ENCODE data around the gene GRK4. TPM values are rescaled to one million over a fixed set of nuclear protein-coding genes. Genes with fewer than 3 reads are reported as not detected.

GRK4 gene
- total and polyA plus RNA-seq, 2 of the 8 experiments (the other 6 are each of a cell fraction or from before 2014, with no cell fraction given), result 0.77 to 1.8 TPM

DNA sequence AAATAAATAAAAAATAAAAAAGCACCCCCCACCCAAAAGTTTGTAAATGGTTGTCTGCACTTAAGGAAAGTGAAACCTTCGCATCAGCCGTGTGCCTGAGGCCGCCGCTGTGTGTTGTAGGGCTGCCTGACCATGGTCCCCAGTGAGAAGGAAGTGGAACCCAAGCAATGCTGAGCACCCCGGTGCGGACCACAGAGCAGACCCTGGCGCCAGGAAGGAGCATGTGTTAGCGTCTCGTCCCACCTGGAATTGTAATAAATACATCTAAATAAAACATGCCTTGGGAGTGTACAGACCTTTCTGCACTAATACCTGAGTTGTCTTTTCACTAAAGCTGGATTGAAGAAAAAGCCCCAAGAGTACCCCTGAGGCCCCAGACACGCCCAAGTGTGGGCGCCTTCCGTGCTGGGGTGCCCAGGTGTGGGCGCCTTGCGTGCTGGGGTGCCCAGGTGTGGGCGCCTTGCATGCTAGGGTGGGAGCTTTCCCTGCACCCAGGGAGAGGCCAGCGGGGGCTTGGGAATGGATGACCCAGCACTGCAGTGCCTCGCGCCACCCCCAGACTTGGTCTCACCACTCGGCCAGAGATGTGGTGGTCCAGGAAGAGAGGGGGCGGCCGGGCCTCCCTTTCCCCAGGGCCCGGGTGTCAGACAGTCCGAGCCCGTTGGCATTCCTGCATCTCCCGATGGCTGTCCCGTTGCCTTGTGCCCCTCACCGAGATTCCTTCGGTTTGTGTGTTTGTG, 77.3 kb downstream of the GRK4 start (continued):
- TF ChIP-seq, protein P1, sequence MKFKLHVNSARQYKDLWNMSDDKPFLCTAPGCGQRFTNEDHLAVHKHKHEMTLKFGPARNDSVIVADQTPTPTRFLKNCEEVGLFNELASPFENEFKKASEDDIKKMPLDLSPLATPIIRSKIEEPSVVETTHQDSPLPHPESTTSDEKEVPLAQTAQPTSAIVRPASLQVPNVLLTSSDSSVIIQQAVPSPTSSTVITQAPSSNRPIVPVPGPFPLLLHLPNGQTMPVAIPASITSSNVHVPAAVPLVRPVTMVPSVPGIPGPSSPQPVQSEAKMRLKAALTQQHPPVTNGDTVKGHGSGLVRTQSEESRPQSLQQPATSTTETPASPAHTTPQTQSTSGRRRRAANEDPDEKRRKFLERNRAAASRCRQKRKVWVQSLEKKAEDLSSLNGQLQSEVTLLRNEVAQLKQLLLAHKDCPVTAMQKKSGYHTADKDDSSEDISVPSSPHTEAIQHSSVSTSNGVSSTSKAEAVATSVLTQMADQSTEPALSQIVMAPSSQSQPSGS (IDR thresholded peaks at IDR 0.05; ENCODE audit: low read length), result no peak
- TF ChIP-seq SP1 (IDR thresholded peaks at IDR 0.05; ENCODE audit: low read depth, low read length) (no peak), PHF8 (conservative IDR thresholded peaks at IDR 0.05; ENCODE audit: low read depth, low read length) (no peak)
